GM19468 (cell line): ENCODE results near the gene KCTD4.

Source experiments
- ATAC-seq: cut with Tn5 transposase; IDR thresholded peaks from one replicate; pipeline ENCODE4 v1.9.1; 2021; ENCODE audit warnings: mild to moderate bottlenecking, moderate library complexity, moderate number of reproducible peaks; ENCODE audit not compliant: unreplicated experiment; ENCODE audit errors: extremely low read depth

KCTD4 gene

GRCh38 chr13:45180303-45180702 lies 20.5 kb downstream of the KCTD4 start:
- ATAC-seq, result no peak

GRCh38 chr13:45179428-45179827 lies 21.4 kb downstream of the KCTD4 start:
- no peak for ATAC-seq

- no peak for ATAC-seq
Observed at GRCh38 chr13:45178349-45179162, 22.3 kb downstream of the KCTD4 start.

- no peak for ATAC-seq
Observed at GRCh38 chr13:45174478-45174877, 26.4 kb downstream of the KCTD4 start.

GRCh38 chr13:45168555-45168930 lies 32.3 kb downstream of the KCTD4 start:
- ATAC-seq, result no peak

- no peak for ATAC-seq
Observed at GRCh38 chr13:45167611-45168554, 33.0 kb downstream of the KCTD4 start.

GRCh38 chr13:45166858-45167257 lies 34.0 kb downstream of the KCTD4 start:
- no peak for ATAC-seq

GRCh38 chr13:45162821-45163220 lies 38.0 kb downstream of the KCTD4 start:
- ATAC-seq, result no peak

GRCh38 chr13:45162194-45162593 lies 38.7 kb downstream of the KCTD4 start:
- no peak for ATAC-seq

GRCh38 chr13:45156565-45157361 lies 44.1 kb downstream of the KCTD4 start:
- ATAC-seq, result no peak

GRCh38 chr13:45149964-45150363 lies 50.9 kb downstream of the KCTD4 start:
- ATAC-seq, result no peak

- ATAC-seq, result no peak
Observed at GRCh38 chr13:45143346-45143751, 57.5 kb downstream of the KCTD4 start.
